DMS114 treated with DMSO at 0.1 percent for 48 hours (cell line): ENCODE results near the gene FZD4.
"Not testable (repeated sequence)": the region's sequence is repeated elsewhere in the genome, so short reads cannot be mapped to it uniquely, and the experiment has no call there.

Source experiments
- DNase-seq: peaks from one replicate; lab custom pipeline; 2025; ENCODE audit not compliant: unreplicated experiment; lab: John Stamatoyannopoulos, UW

FZD4 gene

GRCh38 chr11:86915850-86916249 is 39.3 kb downstream of the FZD4 start:
- DNase-seq: not testable (repeated sequence)

GRCh38 chr11:86914865-86915519 is 40.2 kb downstream of the FZD4 start:
- no peak for DNase-seq

GRCh38 chr11:86912238-86912637 is 43.0 kb downstream of the FZD4 start:
- no peak for DNase-seq

DNA sequence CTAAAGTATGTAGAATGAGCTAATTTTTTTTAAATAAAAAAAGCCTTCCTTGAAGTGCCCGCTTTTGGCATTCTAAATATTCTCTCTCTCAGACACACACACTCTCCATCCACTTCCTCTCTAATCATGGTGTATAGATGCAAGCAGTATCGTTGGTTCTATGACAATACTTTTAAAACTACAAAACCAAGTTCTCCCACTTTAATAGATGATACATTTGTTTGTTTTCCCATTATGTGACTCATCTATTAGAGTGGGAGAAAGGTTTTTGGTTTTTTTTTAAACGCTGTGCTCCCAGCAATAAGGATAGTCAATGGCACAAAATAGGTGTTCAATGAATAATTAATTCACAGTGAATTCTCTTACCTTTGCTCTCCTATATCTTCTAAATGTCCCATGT is 44.6 kb downstream of the FZD4 start:
- no peak for DNase-seq

DNA sequence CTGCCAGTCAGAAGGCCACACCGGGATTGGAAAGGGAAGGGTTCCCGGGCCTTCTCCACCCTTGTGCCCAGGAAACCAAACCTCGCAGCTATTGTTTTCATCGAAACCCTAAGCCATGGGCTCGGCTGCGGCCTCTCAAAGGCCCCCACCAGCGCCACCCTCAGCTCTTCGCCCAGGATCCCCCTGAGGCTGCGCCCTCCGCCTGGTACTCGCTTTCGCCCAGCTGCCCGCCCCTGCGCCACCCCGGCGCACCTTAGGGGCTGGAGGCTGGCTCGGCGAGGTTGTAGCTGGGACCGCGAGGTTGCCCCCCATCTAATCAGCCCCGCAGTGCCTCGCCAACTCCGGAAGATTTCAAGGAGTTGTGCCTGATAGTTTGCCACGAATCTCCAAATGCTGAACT is 49.0 kb downstream of the FZD4 start:
- no peak for DNase-seq

DNA sequence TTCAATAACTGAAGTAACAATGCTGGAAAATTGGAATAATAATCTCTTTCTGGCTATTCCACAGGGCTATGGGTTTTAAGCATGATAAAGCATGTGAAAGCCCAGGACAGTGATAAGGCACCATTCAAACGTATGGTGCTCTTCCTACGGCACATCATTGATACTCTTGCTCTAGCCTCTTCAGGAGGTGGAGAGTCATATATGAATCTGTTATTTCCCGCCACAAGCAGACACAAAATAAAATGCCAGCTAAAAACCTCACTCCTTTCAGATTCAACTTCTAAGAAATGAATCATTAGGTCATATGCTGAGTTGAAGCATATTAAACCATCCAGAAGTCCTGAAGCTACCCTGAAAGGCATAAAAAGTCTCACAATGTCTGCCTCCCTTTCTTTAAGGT is 49.9 kb downstream of the FZD4 start:
- no peak for DNase-seq

DNA sequence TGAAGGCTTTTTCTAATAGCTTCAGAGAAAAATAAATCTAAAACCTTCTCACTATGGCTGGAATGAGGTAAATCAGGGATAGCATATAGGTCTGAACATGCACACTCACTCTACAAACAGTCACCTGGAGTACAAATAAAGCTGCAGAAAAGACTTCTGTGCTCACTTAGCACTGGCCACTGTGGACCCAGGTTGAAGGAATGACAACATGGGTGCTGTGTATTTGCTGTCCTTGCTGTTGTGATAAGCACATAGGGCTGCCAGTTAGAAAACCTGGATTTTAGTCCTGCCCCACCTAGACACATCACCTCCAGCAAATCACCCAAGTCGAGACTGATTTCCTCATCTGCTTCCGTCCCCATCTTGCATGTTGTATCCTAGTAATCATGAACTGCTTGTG is 51.2 kb downstream of the FZD4 start:
- no peak for DNase-seq

- DNase-seq: no peak
Observed at GRCh38 chr11:86902345-86902744, 52.9 kb downstream of the FZD4 start.

DNA sequence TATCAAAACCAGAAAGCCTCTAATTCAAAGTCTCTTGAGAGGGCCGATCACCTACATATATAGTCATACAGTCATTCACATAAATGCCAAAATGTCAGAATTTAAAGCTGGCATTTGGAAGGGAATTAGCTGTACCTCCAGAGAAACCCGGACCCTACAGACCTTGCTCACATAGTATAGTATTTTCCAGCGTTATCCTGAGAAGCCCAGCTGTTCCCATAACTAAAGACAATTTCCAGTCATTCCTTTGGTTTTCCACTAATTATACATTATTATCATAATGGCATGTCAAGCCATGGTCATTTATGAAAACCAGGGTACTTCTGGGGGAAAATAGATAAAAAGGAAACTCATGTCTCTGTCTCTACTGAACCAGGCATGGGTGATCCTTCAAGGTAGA is 53.6 kb downstream of the FZD4 start:
- DNase-seq: no peak

GRCh38 chr11:86900162-86900561 is 55.0 kb downstream of the FZD4 start:
- no peak for DNase-seq

DNA sequence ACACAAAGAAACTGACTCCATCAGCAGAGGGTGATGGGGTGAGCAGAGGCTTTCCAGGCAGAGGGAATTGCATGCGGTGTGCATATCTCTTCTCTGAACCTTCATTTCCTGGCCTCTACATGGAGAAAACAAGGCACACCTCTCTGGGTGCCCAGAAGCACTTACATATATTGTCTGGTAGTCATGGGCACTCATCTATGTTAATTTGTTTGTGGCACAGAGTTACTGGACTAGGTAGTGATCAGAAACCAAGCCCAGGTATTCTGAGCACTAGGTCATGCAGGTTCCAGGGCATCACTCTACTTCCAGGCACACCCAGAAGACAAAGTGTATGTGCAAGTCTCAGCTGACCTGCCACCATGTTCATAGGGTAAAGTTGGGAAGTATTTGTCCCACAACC is 56.5 kb downstream of the FZD4 start:
- no peak for DNase-seq

DNA sequence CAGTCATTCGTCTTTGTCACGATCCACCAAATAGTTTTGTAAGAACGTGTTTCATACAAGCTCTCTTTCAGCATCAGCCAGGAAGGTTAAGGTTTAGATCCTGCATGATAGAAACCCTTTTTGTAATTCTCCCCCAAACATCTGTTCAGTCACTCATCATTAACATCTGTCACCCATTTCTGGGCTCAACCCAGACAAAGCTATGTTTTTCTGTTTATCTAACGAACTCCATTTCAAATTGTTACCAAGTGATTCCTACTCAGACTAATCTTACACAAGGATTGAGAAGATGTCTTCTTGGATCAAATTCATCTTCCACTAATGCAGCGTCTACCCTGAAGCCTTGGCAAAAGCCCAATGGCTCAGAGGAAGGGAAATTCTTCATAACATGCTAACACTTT is 58.8 kb downstream of the FZD4 start:
- no peak for DNase-seq
